Prostate gland (tissue), 2 donors: Measurements from ENCODE around the gene ELOVL2. TPM values are rescaled to one million over a fixed set of nuclear protein-coding genes. Genes with fewer than 3 reads are reported as not detected.
A peak's percentile ranks its signal among the peaks of the same experiment; 100 is the strongest.

Source experiments
- DNase-seq: peaks from one replicate; pipeline ENCODE4 v3.0.0-alpha.2; 2019; ENCODE audit warnings: low spot score
- H3K27ac ChIP-seq, 2 donors: fragments of 200-600 bp; sonication (generic); 2 replicates each; pipeline ENCODE4 v1.5.1; 2017 to 2019
- H3K27me3 ChIP-seq: fragments of 200-600 bp; sonication (generic); replicated peaks from 2 replicates; pipeline ENCODE4 v1.5.1; 2019; ENCODE audit not compliant: insufficient read depth
- H3K36me3 ChIP-seq, 2 donors: fragments of 200-600 bp; sonication (generic); 1 replicate in 1 of 2; 2 replicates in 1 of 2; pipeline versions ENCODE4 v1.5.1 to v1.8.1; 2017 to 2019
- H3K4me1 ChIP-seq: fragments of 200-600 bp; sonication (generic); replicated peaks from 2 replicates; pipeline ENCODE4 v1.5.1; 2019
- H3K4me3 ChIP-seq, 2 donors: fragments of 200-600 bp; sonication (generic); 2 replicates each; pipeline ENCODE4 v1.5.1; 2017 to 2019
- H3K9me3 ChIP-seq: fragments of 200-600 bp; sonication (generic); 2 replicates; pipeline ENCODE4 v1.5.1; 2017
- POLR2A ChIP-seq: fragments of 450-650 bp; IDR thresholded peaks from one replicate; pipeline ENCODE4 v1.6.1; 2016; ENCODE audit warnings: antibody characterized with exemption, mild to moderate bottlenecking
- POLR2AphosphoS5 ChIP-seq: sonication (generic); formaldehyde crosslinking; IDR thresholded peaks from one replicate; pipeline ENCODE4 v1.6.1; 2017; ENCODE audit warnings: antibody characterized with exemption
- WGBS: methylation state at CpG from one replicate; pipeline ENCODE4 v1.1.5; 2018; 5-methylcytosine and 5-hydroxymethylcytosine counted together
- intact Hi-C: fragments of 100-400 bp; cut with DNase I; formaldehyde crosslinking; loops from one replicate; pipeline ENCODE4 v1.14.2; 2022
- total RNA-seq, 2 donors: library from RNA; depleted of rRNA; stranded (reverse); fragments of >200 nt; gene quantifications; one replicate each; pipeline ENCODE4 v1.1.0, GENCODE V29; 2016
- TF ChIP-seq, protein P1 (sequence below), 4 experiments: fragments of 200-600 bp in 2 of 4; fragments of 450-650 bp in 2 of 4; sonication (generic) in 2 of 4; IDR thresholded peaks; 1 replicate in 3 of 4; 2 replicates in 1 of 4; pipeline ENCODE4 v1.5.1; 2016 to 2019; ENCODE audit warnings: antibody characterized with exemption in 4 of 4, mild to moderate bottlenecking in 2 of 4, moderate library complexity in 2 of 4

ELOVL2 gene
- total RNA-seq, 2 donors from 2014 or later: 15.5 to 17.9 TPM

- H3K36me3 ChIP-seq: no peaks in the 10 kb centered on the region
- TF ChIP-seq, protein P1, sequence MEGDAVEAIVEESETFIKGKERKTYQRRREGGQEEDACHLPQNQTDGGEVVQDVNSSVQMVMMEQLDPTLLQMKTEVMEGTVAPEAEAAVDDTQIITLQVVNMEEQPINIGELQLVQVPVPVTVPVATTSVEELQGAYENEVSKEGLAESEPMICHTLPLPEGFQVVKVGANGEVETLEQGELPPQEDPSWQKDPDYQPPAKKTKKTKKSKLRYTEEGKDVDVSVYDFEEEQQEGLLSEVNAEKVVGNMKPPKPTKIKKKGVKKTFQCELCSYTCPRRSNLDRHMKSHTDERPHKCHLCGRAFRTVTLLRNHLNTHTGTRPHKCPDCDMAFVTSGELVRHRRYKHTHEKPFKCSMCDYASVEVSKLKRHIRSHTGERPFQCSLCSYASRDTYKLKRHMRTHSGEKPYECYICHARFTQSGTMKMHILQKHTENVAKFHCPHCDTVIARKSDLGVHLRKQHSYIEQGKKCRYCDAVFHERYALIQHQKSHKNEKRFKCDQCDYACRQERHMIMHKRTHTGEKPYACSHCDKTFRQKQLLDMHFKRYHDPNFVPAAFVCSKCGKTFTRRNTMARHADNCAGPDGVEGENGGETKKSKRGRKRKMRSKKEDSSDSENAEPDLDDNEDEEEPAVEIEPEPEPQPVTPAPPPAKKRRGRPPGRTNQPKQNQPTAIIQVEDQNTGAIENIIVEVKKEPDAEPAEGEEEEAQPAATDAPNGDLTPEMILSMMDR (IDR thresholded peaks at IDR 0.05): peak in 3 of 4 experiments; percentile 36 to 55 (median 55)
- TF ChIP-seq POLR2AphosphoS5 (no peak), POLR2A (no peak)
- H3K4me3 ChIP-seq: no peak overlapping the region
- 22% methylated on average over 6 of the region's 6 CpGs for WGBS
- no peak overlapping the region for H3K27ac ChIP-seq
- DNase-seq: no peak
- no peaks in the 10 kb centered on the region for H3K27me3 ChIP-seq
- H3K4me1 ChIP-seq: no peaks in the 10 kb centered on the region
- H3K9me3 ChIP-seq: no peaks in the 10 kb centered on the region
- intact Hi-C loops: no loop called here
These were observed 92.3 kb downstream of the ELOVL2 start for GRCh38 chr6:10951675-10952282.

GRCh38 chr6:10949579-10950490 lies 94.3 kb downstream of the ELOVL2 start:
- no peak overlapping the region for H3K4me3 ChIP-seq
- no peaks in the 10 kb centered on the region for H3K27me3 ChIP-seq
- TF ChIP-seq POLR2AphosphoS5 (peak; percentile 40), POLR2A (no peak)
- H3K9me3 ChIP-seq: no peaks in the 10 kb centered on the region
- H3K36me3 ChIP-seq: no peaks in the 10 kb centered on the region
- no peaks in the 10 kb centered on the region for H3K4me1 ChIP-seq
- no peak for DNase-seq
- peak overlapping the region in 1 of 2 donors; percentile 25 for H3K27ac ChIP-seq
- WGBS: 49% methylated on average over 6 of the region's 6 CpGs
- intact Hi-C loops: no loop called here

DNA sequence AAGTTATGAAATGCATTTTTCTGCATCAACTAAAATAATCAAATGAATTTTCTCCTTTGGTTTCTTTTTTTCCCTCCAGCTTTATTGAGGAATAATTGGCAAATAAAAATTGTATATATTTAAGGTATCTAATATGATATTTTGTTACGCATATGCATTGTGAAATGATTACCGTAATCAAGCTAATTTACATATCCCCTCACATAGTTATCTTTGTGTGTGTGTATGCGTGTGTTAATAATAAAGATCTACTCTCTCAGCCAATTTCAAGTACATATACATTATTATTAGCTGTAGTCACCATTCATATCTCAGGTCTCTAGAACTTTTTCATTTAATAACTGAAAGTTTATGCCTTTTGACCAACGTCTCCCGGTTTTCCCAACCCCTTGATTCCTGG lies 96.1 kb downstream of the ELOVL2 start:
- Histone ChIP-seq H3K4me3 (no peak overlapping the region), H3K4me1 (no peaks in the 10 kb centered on the region)

GRCh38 chr6:10945845-10946244 lies 98.3 kb downstream of the ELOVL2 start:
- Histone ChIP-seq H3K36me3 (no peaks in the 10 kb centered on the region), H3K4me1 (no peaks in the 10 kb centered on the region), H3K9me3 (no peaks in the 10 kb centered on the region), H3K27me3 (no peaks in the 10 kb centered on the region), H3K4me3 (no peak overlapping the region), H3K27ac (no peak overlapping the region)
- WGBS: 90% methylated on average over 1 of the region's 1 CpG
- TF ChIP-seq POLR2A (no peak), POLR2AphosphoS5 (no peak)
- TF ChIP-seq, protein P1 (IDR thresholded peaks at IDR 0.05): no peak
- no peak for DNase-seq
- intact Hi-C loops: no loop called here

More for the DNA sequence above, 96.1 kb downstream of the ELOVL2 start:
- WGBS: 97% methylated on average over 5 of the region's 5 CpGs
- intact Hi-C loops: no loop called here
- no peak for DNase-seq
- no peaks in the 10 kb centered on the region for H3K9me3 ChIP-seq
- no peaks in the 10 kb centered on the region for H3K27me3 ChIP-seq
- H3K27ac ChIP-seq: no peak overlapping the region
- no peaks in the 10 kb centered on the region for H3K36me3 ChIP-seq
- TF ChIP-seq, protein P1 (IDR thresholded peaks at IDR 0.05): no peak
- TF ChIP-seq POLR2A: no peak
- TF ChIP-seq POLR2AphosphoS5: no peak

DNA sequence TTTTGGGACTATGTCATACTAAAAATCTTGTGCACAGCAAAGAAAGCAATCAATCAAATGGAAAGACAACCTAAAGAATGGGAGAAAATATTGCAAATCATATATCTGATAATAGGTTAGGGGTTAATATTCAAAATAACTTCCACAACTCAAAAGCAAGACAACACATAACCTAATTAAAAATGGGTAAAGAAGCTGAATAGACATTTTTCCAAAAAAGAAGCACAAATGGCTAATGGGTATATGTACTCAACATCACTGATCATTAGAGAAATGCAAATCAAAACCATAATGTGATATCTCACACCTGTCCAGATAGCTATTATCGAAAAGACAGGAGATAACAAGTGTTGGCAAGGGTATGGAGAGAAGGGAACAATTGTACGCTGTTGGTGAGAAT lies 104.3 kb downstream of the ELOVL2 start:
- WGBS: 99% methylated on average over 2 of the region's 2 CpGs
- no peaks in the 10 kb centered on the region for H3K27me3 ChIP-seq
- no peak for TF ChIP-seq POLR2AphosphoS5
- TF ChIP-seq POLR2A: no peak
- TF ChIP-seq, protein P1 (IDR thresholded peaks at IDR 0.05): no peak
- no peaks in the 10 kb centered on the region for H3K9me3 ChIP-seq
- no peak for DNase-seq
- intact Hi-C loops: no loop called here
- H3K4me1 ChIP-seq: no peaks in the 10 kb centered on the region
- H3K36me3 ChIP-seq: no peaks in the 10 kb centered on the region
- H3K27ac ChIP-seq: no peak overlapping the region
- no peak overlapping the region for H3K4me3 ChIP-seq
